ENCODE measurements around the gene ALPI.

The ALPI gene

DNA sequence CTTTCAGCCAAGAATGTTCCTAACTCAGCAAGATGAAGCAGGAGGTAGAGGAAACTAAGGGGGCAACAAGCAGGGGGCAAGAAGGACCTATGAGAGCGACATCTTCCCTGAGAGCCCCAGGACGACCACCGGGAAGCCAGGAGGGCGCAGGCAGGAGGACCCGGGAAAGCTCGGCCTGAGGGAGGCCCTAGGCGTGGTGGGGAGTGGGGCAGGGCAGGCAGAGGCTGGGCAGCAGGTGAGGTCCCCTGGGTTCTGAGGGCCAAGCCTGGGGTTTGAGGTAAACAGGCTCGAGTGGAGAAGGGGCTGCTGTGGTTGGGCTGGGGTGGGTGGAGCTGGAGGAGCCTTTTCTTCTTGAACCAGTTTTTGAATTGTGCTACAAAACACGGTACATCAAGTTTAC, 1.3 kb upstream of the ALPI start:
- Mint-ChIP-seq H3K36me3 (ENCODE audit: insufficient read depth) (peaks cover 6% of the 10 kb centered on the region), H3K27me3 (peaks cover 9 to 71% of the 10 kb centered on the region in 2 donors), H3K4me1 (ENCODE audit: low read depth in 2 of 2) (peaks cover 0 to 2% of the 10 kb centered on the region in 2 donors), H3K9me3 (no peaks in the 10 kb centered on the region), H3K4me3 (no peak overlapping the region), H3K27ac (no peak overlapping the region)
- DNase-seq (no peak), ATAC-seq (replicated peaks) (no peak)

DNA sequence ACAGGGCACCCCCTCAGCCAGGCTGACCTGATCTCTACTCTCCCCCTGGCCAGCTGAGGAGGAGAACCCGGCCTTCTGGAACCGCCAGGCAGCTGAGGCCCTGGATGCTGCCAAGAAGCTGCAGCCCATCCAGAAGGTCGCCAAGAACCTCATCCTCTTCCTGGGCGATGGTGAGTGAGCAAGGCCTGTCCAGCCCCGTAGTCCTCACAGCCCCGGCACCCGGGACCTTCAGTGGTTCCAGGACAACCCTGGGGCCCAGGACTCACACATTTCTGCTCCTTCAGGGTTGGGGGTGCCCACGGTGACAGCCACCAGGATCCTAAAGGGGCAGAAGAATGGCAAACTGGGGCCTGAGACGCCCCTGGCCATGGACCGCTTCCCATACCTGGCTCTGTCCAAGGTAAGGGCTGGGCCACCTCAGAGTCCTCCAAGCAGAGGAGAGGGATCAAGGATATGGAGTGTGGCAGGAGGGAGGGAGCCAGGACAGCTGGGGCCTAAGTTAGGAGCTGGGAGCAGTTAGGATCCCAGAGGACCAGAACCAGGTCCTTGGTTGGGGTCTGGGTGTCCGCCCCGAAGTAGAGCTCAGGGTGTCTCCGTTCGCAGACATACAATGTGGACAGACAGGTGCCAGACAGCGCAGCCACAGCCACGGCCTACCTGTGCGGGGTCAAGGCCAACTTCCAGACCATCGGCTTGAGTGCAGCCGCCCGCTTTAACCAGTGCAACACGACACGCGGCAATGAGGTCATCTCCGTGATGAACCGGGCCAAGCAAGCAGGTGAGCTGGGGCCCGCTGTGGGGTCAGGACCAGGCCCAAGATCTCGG, 555 bp downstream of the ALPI start:
- Mint-ChIP-seq H3K4me3 (no peak overlapping the region), H3K9me3 (no peaks in the 10 kb centered on the region), H3K4me1 (ENCODE audit: low read depth in 2 of 2) (peaks cover 0 to 2% of the 10 kb centered on the region in 2 donors), H3K36me3 (ENCODE audit: insufficient read depth) (peaks cover 9% of the 10 kb centered on the region), H3K27me3 (peaks cover 17 to 74% of the 10 kb centered on the region in 2 donors), H3K27ac (no peak overlapping the region)
- no peak for ATAC-seq (replicated peaks)
- DNase-seq, result no peak

DNA sequence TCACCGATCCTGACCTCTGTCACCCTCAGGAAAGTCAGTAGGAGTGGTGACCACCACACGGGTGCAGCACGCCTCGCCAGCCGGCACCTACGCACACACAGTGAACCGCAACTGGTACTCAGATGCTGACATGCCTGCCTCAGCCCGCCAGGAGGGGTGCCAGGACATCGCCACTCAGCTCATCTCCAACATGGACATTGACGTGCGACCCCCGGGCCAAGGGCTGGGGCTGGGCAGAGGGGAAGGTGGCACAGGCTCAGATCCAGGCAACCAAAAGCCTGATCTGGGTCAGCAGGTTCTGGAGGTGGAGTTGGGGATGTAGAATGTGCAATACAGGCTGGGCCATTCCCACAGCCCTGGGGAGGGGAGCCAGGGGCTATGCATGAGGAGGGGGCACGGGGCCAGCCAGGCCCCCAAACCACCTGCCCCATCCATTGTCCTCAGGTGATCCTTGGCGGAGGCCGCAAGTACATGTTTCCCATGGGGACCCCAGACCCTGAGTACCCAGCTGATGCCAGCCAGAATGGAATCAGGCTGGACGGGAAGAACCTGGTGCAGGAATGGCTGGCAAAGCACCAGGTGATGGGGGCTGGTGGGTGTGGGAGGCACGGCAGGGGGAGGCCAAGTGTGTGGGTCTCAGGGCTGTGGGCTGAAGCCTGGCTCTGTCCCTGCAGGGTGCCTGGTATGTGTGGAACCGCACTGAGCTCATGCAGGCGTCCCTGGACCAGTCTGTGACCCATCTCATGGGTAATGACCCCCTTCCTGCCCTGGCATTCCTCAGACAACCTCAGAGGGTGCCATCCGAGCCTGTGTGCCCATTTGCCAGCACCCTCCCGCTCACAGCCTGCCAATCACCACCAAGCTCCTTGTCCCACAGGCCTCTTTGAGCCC, 1.4 kb downstream of the ALPI start:
- DNase-seq, result no peak
- Mint-ChIP-seq H3K4me3 (no peak overlapping the region), H3K4me1 (ENCODE audit: low read depth in 2 of 2) (peaks cover 0 to 2% of the 10 kb centered on the region in 2 donors), H3K9me3 (no peaks in the 10 kb centered on the region), H3K36me3 (ENCODE audit: insufficient read depth) (peaks cover 9% of the 10 kb centered on the region), H3K27ac (no peak overlapping the region), H3K27me3 (peaks cover 17 to 74% of the 10 kb centered on the region in 2 donors)
- no peak for ATAC-seq (replicated peaks)

DNA sequence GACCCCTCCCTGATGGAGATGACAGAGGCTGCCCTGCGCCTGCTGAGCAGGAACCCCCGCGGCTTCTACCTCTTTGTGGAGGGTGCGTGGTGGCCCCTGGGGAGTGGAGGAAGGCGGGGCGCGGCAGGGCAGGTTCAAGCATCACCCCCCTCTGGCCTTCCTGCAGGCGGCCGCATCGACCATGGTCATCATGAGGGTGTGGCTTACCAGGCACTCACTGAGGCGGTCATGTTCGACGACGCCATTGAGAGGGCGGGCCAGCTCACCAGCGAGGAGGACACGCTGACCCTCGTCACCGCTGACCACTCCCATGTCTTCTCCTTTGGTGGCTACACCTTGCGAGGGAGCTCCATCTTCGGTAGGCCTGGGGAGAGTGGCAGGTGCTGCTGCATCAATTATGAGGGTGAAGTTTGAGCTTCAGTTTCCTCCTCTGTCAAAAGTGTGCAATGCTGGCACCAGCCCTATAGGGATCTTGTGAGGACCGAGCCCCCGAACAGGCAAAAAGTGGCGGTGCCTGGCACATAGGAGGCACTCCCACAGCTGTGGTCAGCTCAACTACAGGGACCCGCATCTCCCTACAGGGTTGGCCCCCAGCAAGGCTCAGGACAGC, 2.2 kb downstream of the ALPI start:
- DNase-seq (no peak), ATAC-seq (replicated peaks) (no peak)
- Mint-ChIP-seq H3K27ac (no peak overlapping the region), H3K4me3 (no peak overlapping the region), H3K9me3 (no peaks in the 10 kb centered on the region), H3K36me3 (ENCODE audit: insufficient read depth) (peaks cover 6% of the 10 kb centered on the region), H3K27me3 (peaks cover 17 to 66% of the 10 kb centered on the region in 2 donors), H3K4me1 (ENCODE audit: low read depth in 2 of 2) (peaks cover 0 to 2% of the 10 kb centered on the region in 2 donors)

DNA sequence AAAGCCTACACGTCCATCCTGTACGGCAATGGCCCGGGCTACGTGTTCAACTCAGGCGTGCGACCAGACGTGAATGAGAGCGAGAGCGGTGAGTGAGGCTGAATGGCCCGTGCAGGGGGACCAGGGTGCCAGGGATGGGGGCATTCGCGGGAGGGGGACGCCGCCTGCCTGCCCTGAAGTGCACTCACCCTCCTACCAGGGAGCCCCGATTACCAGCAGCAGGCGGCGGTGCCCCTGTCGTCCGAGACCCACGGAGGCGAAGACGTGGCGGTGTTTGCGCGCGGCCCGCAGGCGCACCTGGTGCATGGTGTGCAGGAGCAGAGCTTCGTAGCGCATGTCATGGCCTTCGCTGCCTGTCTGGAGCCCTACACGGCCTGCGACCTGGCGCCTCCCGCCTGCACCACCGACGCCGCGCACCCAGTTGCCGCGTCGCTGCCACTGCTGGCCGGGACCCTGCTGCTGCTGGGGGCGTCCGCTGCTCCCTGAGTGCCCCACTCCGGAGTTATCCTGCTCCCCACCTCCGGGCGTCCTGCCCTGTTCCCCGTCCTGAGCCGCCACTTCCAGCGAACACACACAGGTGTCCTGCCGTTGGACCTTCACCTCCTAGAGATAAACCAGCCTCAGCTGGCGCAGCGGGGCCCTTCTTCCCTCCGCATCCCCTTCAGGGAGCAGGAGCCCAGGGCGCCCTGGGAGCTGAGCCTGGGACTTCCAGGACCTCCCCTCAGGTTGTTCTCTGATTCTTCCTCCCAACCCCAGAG, 2.9 kb downstream of the ALPI start:
- peaks cover 0 to 2% of the 10 kb centered on the region in 2 donors for H3K4me1 Mint-ChIP-seq (ENCODE audit: low read depth in 2 of 2)
- H3K9me3 Mint-ChIP-seq, result no peaks in the 10 kb centered on the region
- H3K27ac Mint-ChIP-seq, result no peak overlapping the region
- no peak for DNase-seq
- peaks cover 6% of the 10 kb centered on the region for H3K36me3 Mint-ChIP-seq (ENCODE audit: insufficient read depth)
- peaks cover 17 to 69% of the 10 kb centered on the region in 2 donors for H3K27me3 Mint-ChIP-seq
- ATAC-seq (replicated peaks), result no peak
- H3K4me3 Mint-ChIP-seq, result no peak overlapping the region

DNA sequence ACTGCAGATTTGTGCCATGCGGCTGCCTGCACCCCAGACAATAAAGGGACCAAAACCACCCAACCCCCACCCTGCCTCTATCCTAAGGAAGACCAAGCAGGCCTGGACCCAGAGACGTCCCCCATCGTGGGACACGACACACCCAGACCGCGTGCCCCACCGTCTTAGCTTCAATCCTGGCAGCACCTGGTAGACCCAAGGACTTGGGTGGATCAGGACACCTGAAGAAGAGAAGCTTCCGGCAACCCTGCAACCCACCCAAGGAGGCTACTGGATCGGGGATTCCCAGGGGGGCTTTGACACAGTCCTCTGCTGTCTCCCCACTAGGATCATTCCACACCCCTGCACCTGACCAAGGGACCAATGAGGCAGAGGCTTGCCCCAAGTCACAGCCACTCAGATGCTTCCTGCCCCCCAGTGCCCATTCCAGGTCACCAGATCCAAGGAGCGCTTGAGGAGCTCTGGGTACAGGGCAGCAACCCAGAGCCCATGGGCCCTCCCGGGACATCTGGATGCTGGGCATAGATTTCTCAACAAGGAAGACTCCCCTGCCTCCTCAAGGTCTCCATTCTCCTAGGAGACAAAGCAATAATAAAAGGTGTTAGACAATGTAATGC, 3.6 kb downstream of the ALPI start:
- Mint-ChIP-seq H3K4me1 (ENCODE audit: low read depth in 2 of 2) (peaks cover 0 to 2% of the 10 kb centered on the region in 2 donors), H3K27ac (no peak overlapping the region), H3K4me3 (no peak overlapping the region), H3K36me3 (ENCODE audit: insufficient read depth) (peaks cover 3% of the 10 kb centered on the region), H3K27me3 (peaks cover 17 to 67% of the 10 kb centered on the region in 2 donors), H3K9me3 (no peaks in the 10 kb centered on the region)
- ATAC-seq (replicated peaks), result no peak
- no peak for DNase-seq

DNA sequence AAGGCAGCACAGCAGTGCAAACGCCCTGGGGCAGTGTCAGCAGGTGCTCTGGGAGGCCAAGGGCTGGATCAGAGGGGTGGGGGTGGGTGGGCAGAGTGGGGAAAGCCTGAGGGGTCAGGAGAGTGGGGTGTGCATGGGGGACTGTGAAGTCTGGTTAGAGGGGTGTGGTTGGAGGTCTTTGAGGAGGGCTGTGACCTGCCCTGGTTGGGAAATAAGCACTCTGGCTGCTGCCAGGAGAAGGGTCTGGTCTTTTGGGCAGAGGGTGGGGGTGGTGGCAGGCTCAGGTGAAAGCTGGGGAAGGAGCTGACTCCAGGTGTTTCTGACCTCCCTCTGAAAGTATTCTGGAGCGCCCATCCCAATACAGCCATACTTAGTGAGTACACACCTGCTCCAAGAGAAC, 4.2 kb downstream of the ALPI start:
- peaks cover 0 to 2% of the 10 kb centered on the region in 2 donors for H3K4me1 Mint-ChIP-seq (ENCODE audit: low read depth in 2 of 2)
- H3K9me3 Mint-ChIP-seq, result no peaks in the 10 kb centered on the region
- peaks cover 3% of the 10 kb centered on the region for H3K36me3 Mint-ChIP-seq (ENCODE audit: insufficient read depth)
- H3K27ac Mint-ChIP-seq, result no peak overlapping the region
- peaks cover 17 to 61% of the 10 kb centered on the region in 2 donors for H3K27me3 Mint-ChIP-seq
- DNase-seq (no peak), ATAC-seq (replicated peaks) (no peak)
- no peak overlapping the region for H3K4me3 Mint-ChIP-seq

DNA sequence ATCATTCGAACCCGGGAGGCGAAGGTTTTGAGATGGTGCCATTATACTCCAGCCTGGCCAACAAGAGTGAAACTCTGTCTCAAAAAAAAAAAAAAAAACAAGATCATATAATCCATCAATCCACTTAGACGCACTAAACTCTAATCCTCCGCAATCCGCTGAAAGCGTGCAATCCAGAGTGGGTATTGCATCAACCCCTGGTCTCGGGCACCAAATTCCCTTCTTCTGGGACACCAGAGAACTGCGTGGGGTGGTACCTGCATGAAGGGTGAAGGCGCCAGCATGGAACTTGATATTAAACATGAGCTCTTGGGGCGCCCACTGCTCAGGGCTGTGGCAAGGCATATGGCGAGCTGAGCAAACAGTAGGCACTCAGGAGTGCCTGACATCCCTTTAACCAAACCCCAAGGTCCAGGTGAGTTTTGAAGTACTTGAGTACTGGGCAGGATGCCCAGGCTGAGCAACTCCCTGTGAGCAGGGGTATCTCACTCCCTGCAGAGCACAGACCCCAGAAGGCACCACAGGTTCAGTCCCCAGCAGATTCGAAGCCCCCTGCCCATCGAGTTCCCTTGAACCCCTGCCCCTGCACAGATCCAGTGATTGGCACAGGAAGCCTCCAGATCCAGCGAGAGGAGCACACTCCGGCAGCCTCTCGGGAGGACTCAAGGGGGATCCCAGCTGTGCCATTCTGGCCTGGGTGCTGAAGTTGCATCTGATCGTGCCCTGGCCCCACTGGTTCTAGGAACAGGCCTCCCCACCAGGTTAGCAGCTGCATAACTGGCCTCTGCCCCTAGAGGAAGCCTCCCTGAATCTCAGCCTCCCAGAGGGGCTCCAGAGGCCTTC, 8.0 kb downstream of the ALPI start:
- no peak for DNase-seq
- Mint-ChIP-seq H3K4me3 (no peak overlapping the region), H3K27me3 (peaks cover 9 to 34% of the 10 kb centered on the region in 2 donors), H3K4me1 (ENCODE audit: low read depth in 2 of 2) (no peaks in the 10 kb centered on the region), H3K36me3 (ENCODE audit: insufficient read depth) (peaks cover 3% of the 10 kb centered on the region), H3K27ac (no peak overlapping the region), H3K9me3 (no peaks in the 10 kb centered on the region)
- ATAC-seq (replicated peaks), result no peak

DNA sequence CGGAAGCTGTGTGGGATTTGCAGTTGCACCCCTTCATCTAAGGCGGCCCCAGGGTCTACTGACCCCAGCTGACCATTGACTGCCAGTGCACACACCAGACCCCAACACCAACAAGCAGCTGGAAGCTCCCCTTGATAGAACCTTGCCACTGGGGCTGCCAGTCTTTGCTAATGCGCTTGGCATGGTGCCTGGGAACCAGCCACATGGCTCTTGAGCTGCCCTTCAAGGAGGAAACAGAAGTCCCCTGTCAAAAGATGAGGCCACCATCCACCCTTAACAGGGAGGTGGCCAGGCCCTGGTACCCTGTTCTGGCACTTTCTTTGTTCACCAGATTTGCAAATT, 8.6 kb downstream of the ALPI start:
- Mint-ChIP-seq H3K27me3 (peaks cover 15 to 29% of the 10 kb centered on the region in 2 donors), H3K36me3 (ENCODE audit: insufficient read depth) (peaks cover 3% of the 10 kb centered on the region), H3K4me3 (no peak overlapping the region), H3K27ac (no peak overlapping the region), H3K4me1 (ENCODE audit: low read depth in 2 of 2) (no peaks in the 10 kb centered on the region), H3K9me3 (no peaks in the 10 kb centered on the region)
- DNase-seq (no peak), ATAC-seq (replicated peaks) (no peak)

DNA sequence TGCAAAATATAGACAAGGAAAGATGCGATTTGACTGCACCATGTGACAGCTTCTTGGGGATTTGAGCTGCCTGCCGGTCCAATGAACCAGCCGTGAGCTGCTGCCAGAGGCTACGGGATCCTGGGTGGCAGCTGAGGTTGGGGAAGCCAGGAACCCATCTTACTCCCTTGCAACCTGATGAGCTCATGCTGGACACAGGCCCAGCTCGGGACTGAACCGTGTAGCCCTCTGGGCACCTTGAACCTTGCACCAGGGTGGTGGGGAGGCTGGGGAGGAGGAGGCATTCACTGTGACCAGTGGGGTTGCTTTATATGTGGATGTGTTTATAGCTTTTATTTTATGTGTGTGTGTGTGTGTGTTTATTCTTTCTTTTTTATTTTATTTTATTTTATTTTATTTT, 9.1 kb downstream of the ALPI start:
- DNase-seq (no peak), ATAC-seq (replicated peaks) (no peak)
- Mint-ChIP-seq H3K4me3 (no peak overlapping the region), H3K27me3 (peaks cover 16 to 24% of the 10 kb centered on the region in 2 donors), H3K36me3 (ENCODE audit: insufficient read depth) (peaks cover 3% of the 10 kb centered on the region), H3K4me1 (ENCODE audit: low read depth in 2 of 2) (no peaks in the 10 kb centered on the region), H3K9me3 (no peaks in the 10 kb centered on the region), H3K27ac (no peak overlapping the region)

DNA sequence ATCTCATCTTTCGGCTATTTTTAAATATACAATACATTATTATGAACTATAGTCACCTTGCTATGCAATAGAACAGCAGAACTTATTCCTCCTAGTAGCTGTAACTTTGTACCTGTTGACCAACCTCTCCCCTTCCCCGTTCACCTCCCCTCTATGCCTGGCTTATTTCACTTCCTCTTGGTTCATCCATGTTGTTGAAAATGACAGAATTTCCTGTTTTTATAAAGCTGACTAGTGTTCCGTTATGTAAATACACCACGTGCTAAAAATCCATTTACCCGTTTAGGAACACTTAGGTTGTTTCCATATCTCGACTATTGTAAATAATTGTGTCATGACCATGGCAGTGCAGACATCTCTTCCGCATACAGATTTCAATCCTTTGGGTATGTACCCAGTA, 10.3 kb downstream of the ALPI start:
- Mint-ChIP-seq H3K4me3 (no peak overlapping the region), H3K4me1 (ENCODE audit: low read depth in 2 of 2) (no peaks in the 10 kb centered on the region), H3K27ac (no peak overlapping the region), H3K9me3 (no peaks in the 10 kb centered on the region), H3K27me3 (peaks cover 23 to 29% of the 10 kb centered on the region in 2 donors), H3K36me3 (ENCODE audit: insufficient read depth) (peaks cover 1% of the 10 kb centered on the region)
- DNase-seq (no peak), ATAC-seq (replicated peaks) (no peak)

DNA sequence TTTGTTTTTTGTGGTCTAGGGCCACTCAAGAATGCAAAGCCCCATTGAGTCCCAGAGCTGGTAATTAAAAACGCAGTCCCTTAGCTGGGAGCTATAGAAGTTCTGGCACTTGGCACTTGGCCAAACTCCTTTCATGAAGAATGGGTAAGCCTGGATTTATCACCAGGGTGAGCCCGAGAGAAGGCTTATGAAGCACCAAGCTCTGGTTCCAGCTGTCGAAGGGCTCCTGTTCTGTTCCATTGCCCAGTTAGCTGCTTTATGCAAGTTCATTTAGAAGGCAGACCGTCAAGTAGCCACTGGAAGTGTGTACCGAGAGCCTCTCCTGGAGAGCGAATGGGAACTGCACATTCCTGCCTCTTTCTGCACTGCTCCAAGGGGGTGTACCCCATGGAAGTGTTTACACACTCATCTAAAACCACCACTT, 17.5 kb downstream of the ALPI start:
- Mint-ChIP-seq H3K4me3 (no peak overlapping the region), H3K4me1 (ENCODE audit: low read depth in 2 of 2) (no peaks in the 10 kb centered on the region), H3K27me3 (peaks cover 60 to 66% of the 10 kb centered on the region in 2 donors), H3K27ac (no peak overlapping the region), H3K36me3 (ENCODE audit: insufficient read depth) (no peaks in the 10 kb centered on the region), H3K9me3 (peaks cover 0 to 10% of the 10 kb centered on the region in 2 donors)
- ATAC-seq (replicated peaks) (no peak), DNase-seq (no peak)
